LNCAP (cell line): ENCODE results near the gene SVOPL.

Experiments used
- CTCF ChIP-seq: fragments of 450-650 bp; IDR thresholded peaks from 2 replicates; pipeline ENCODE4 v1.5.1; 2017; ENCODE audit warnings: mild to moderate bottlenecking

SVOPL gene

GRCh38 chr7:138699661-138700060, 1.5 kb downstream of the SVOPL start:
- no peak for TF ChIP-seq CTCF

GRCh38 chr7:138698281-138698680, 2.9 kb downstream of the SVOPL start:
- TF ChIP-seq CTCF, result no peak

GRCh38 chr7:138697535-138698182, 3.5 kb downstream of the SVOPL start:
- TF ChIP-seq CTCF, result no peak

GRCh38 chr7:138695106-138695505, 6.1 kb downstream of the SVOPL start:
- TF ChIP-seq CTCF, result no peak

- no peak for TF ChIP-seq CTCF
These were observed 10.0 kb downstream of the SVOPL start for GRCh38 chr7:138691178-138691577.

GRCh38 chr7:138690495-138690894, 10.7 kb downstream of the SVOPL start:
- no peak for TF ChIP-seq CTCF

GRCh38 chr7:138684340-138684739, 16.8 kb downstream of the SVOPL start:
- no peak for TF ChIP-seq CTCF

- no peak for TF ChIP-seq CTCF
These were observed 21.4 kb downstream of the SVOPL start for GRCh38 chr7:138679793-138680192.
